IPS-20b (cell line): ENCODE results near the gene BZW2.

Source experiments
- H3K27ac ChIP-seq: one replicate; pipeline ENCODE4 v1.5.1; 2013; ENCODE audit warnings: low read length
- H3K27me3 ChIP-seq: 2 replicates; pipeline ENCODE4 v1.6.1; 2013; ENCODE audit warnings: mild to moderate bottlenecking, low read length, inconsistent platforms; ENCODE audit not compliant: insufficient read depth
- H3K36me3 ChIP-seq: 2 replicates; pipeline ENCODE4 v1.6.1; 2013; ENCODE audit warnings: low read depth, mild to moderate bottlenecking, inconsistent platforms, low read length, moderate library complexity; ENCODE audit not compliant: insufficient read depth
- H3K4me1 ChIP-seq: 2 replicates; pipeline ENCODE4 v1.6.1; 2013; ENCODE audit warnings: mild to moderate bottlenecking, control low read depth, inconsistent platforms, low read length, moderate library complexity; ENCODE audit not compliant: insufficient read depth
- H3K4me3 ChIP-seq: 2 replicates; pipeline ENCODE4 v1.5.1; 2013; ENCODE audit warnings: mild to moderate bottlenecking, low read length, inconsistent platforms
- H3K9ac ChIP-seq: 2 replicates; pipeline ENCODE4 v1.6.1; 2013; ENCODE audit warnings: low read depth, mild to moderate bottlenecking, inconsistent platforms, low read length, moderate library complexity
- H3K9me3 ChIP-seq: 2 replicates; pipeline ENCODE4 v1.6.1; 2013; ENCODE audit warnings: mild to moderate bottlenecking, low read depth, low read length, inconsistent platforms; ENCODE audit not compliant: insufficient read depth

Gene BZW2

DNA sequence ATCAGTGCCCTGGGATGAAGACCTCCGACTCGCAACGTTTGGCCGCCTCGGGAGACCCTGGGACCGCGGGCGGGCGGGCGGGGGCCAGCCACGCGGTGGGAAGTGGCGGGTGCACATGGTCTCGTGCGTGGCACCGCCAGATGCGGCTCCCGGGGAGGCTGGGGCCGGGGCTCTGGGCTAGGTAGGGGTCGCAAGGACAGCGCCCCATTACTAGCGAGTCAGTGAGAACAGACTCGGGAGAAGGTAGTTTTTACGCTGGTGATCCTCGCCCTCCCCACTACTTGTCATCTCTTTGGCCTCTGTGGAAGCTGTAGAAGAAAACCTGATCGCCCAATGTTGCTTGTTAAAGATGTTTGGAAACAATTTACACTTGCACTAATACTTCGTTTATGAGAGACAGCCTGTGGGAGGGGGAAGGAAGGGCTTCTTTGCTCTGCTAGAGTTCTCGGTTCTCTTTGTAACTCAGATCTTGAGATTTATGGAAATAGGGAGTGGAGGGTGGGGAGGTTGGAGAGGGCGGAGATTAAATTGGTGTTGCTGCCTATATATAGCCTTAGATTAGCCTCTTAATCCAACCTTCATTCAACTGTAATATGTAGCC, 591 bp downstream of the BZW2 start:
- Histone ChIP-seq H3K9me3 (no peaks in the 10 kb centered on the region), H3K4me1 (peaks cover 29% of the 10 kb centered on the region), H3K27ac (no peak overlapping the region), H3K4me3 (peak overlapping the region; percentile 95), H3K27me3 (peaks cover 11% of the 10 kb centered on the region), H3K9ac (peak overlapping the region; percentile 95), H3K36me3 (no peaks in the 10 kb centered on the region)

DNA sequence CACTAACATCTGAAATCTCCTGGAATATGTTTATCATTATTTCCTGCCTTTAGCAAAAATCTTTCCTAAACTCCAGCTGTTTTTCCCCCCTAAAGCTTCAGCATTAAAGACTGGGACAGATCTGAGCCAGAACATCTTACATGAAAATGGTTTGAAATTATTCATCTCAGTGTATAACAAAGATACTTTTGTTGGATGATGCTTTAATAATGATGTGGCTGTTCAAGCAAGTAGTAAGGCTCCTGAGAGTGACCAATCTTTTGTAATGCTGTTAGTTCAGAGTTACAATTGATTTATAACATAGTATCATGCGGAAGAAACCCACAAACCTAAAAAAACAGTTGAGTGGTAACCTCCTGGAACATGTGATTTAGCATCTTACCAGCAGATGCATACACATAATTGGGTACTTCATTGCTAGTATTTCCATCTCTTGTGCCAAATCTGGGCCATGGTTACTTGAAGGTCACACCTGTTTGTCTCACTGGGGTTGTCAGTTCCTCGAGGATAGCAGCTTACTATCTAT, 1.5 kb downstream of the BZW2 start:
- peaks cover 29% of the 10 kb centered on the region for H3K4me1 ChIP-seq
- H3K27ac ChIP-seq, result no peak overlapping the region
- peaks cover 11% of the 10 kb centered on the region for H3K27me3 ChIP-seq
- H3K36me3 ChIP-seq, result no peaks in the 10 kb centered on the region
- peak overlapping the region; percentile 95 for H3K4me3 ChIP-seq
- no peaks in the 10 kb centered on the region for H3K9me3 ChIP-seq
- H3K9ac ChIP-seq, result peak overlapping the region; percentile 88; the same call in 1 of the 2 replicates

DNA sequence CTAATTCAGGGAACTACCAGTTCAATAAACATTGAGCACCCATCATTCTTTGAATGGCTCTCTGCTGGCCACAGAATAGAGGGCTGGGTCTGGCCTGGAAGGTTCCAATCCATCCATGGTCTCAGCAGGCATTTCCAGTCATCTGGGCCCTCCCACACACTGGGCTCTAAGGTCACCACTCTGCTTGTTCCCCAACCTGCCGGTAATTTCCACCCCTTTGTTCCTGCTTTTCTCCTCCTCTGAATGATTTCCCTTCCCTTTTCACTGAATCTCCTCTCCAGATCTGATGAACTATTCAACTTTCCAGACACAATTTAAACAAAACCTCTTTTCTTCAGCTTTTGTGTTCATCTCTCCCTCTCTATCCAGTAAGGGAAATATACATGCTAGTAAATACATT, 2.6 kb downstream of the BZW2 start:
- Histone ChIP-seq H3K9me3 (no peaks in the 10 kb centered on the region), H3K36me3 (no peaks in the 10 kb centered on the region), H3K4me3 (peak overlapping the region; percentile 95), H3K27me3 (peaks cover 11% of the 10 kb centered on the region), H3K9ac (no peak overlapping the region; the same call in 1 of the 2 replicates), H3K27ac (no peak overlapping the region), H3K4me1 (peaks cover 29% of the 10 kb centered on the region)

DNA sequence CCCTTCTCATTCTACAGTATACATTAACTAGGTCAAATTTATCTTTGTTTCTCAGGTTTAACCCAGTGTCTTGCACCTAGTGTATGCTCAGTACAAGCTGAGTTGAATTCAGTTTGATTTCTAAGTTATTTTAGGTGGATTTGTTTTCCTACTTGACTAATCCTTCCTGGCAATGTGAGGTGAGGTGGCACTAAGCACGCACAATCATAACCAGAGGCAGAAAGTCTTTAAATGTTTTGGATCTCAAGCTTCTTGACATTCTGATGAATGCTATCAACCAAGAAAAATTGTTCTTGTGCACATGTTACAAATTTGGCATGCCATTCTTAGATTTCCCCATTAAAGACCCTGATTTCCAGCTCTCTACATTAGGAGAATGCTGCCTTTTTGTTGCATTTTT, 3.2 kb downstream of the BZW2 start:
- H3K4me1 ChIP-seq, result peaks cover 27% of the 10 kb centered on the region
- H3K9me3 ChIP-seq, result no peaks in the 10 kb centered on the region
- H3K27ac ChIP-seq, result no peak overlapping the region
- no peaks in the 10 kb centered on the region for H3K36me3 ChIP-seq
- 0 out of 2 replicates have a peak overlapping the region, but pooled peaks have one; percentile 95 for H3K4me3 ChIP-seq
- no peak overlapping the region for H3K9ac ChIP-seq
- H3K27me3 ChIP-seq, result peaks cover 5% of the 10 kb centered on the region

DNA sequence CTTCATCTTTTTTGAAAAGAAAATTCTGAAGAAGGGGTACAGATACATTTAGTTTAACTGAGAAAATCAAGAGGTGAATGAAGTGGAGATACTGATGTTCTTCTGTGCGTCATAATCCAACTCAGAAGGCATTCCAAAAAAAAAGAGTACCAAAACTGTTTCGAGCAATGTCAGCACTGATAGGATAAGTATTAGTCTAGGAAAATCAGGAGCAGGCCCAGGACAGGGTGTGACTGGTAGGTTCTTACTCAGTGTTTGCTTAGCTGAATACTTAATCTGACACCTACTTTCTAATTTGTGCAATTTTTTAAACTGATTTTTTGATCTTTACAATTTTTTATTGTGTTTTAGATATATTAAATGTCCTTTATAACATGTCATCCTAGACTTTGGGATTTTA, 4.3 kb downstream of the BZW2 start:
- Histone ChIP-seq H3K4me1 (peaks cover 26% of the 10 kb centered on the region), H3K9me3 (no peaks in the 10 kb centered on the region), H3K27me3 (no peaks in the 10 kb centered on the region), H3K4me3 (no peak overlapping the region), H3K9ac (no peak overlapping the region), H3K27ac (no peak overlapping the region), H3K36me3 (no peaks in the 10 kb centered on the region)

DNA sequence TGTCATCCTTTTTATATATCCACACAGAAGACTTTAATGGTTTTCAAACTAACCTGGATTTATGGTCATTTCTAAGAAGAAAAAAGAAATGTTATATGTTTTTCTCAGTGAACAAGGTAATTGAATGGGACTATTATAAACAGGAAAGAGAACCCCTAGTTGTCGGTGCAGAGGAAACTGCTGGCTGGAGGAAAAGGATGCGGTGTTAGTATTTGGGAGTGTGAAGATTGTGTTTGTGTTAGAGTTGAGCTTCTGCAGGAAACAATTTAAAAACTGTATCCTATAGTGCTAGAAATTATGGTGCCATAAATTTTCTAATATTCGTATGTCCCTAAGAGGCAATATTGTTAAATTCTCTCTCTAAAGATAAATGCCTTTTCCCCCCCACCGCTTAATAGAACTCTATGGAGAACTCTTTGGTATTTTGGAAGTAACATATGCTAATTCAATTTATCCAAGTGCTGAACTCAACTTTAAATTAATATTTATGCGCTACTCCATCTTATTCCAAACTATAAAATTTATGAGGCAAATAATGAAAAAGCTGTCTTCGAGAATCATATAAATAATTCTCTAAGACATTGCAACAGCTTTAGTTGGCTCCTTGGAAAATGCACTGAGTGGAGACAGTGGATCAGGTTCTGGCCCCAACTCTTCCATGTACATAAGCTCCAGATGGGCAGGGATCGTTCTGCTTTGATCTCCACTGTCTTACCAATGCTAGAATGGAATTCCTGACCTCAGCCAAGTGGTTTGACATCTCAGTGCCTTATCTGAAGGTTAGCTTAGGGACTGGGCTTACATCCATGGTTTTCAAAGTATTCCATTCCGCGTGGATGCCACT, 5.6 kb downstream of the BZW2 start:
- no peak overlapping the region for H3K9ac ChIP-seq
- H3K27me3 ChIP-seq, result no peaks in the 10 kb centered on the region
- peaks cover 26% of the 10 kb centered on the region for H3K4me1 ChIP-seq
- H3K9me3 ChIP-seq, result no peaks in the 10 kb centered on the region
- H3K36me3 ChIP-seq, result no peaks in the 10 kb centered on the region
- no peak overlapping the region for H3K4me3 ChIP-seq
- H3K27ac ChIP-seq, result no peak overlapping the region

DNA sequence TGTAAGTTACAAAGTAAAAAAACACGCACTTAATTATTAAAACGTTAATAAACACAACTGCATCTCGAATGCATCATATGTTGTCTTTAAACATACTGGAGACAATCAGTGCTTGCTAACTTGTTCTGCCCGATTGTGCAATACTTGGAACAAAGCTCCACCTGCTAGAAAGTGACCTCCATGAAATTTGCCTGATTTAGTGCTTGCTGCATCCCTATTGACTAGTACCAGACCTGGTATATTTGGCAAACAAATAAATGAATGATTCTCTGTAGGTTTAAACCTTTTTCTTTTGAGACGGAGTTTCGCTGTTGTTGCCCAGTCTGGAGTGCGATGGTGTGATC, 6.2 kb downstream of the BZW2 start:
- peaks cover 24% of the 10 kb centered on the region for H3K4me1 ChIP-seq
- H3K9ac ChIP-seq, result no peak overlapping the region
- H3K36me3 ChIP-seq, result no peaks in the 10 kb centered on the region
- H3K27me3 ChIP-seq, result no peaks in the 10 kb centered on the region
- no peak overlapping the region for H3K4me3 ChIP-seq
- H3K27ac ChIP-seq, result no peak overlapping the region
- no peaks in the 10 kb centered on the region for H3K9me3 ChIP-seq

DNA sequence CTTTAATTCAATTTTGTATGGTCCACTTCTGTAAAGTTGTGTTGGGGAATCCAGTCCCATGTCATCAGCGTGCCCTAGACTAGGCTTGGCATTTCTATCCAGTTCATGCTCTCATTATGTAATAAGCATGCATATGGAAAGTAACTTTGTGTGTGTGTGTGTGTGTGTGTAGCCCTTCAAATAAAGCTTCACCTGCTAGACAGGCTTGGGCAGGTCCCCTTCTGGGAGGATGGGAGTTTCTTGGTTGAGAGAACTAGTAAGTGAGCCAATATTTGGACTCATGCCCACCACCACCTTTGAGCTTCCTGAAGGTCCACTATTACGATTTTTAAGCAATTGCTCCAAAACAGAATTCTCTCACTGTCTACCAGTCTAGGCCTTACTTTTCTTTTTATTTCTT, 6.9 kb downstream of the BZW2 start:
- no peaks in the 10 kb centered on the region for H3K27me3 ChIP-seq
- no peak overlapping the region for H3K27ac ChIP-seq
- no peaks in the 10 kb centered on the region for H3K36me3 ChIP-seq
- H3K4me3 ChIP-seq, result no peak overlapping the region
- H3K9ac ChIP-seq, result no peak overlapping the region
- peaks cover 25% of the 10 kb centered on the region for H3K4me1 ChIP-seq
- no peaks in the 10 kb centered on the region for H3K9me3 ChIP-seq

DNA sequence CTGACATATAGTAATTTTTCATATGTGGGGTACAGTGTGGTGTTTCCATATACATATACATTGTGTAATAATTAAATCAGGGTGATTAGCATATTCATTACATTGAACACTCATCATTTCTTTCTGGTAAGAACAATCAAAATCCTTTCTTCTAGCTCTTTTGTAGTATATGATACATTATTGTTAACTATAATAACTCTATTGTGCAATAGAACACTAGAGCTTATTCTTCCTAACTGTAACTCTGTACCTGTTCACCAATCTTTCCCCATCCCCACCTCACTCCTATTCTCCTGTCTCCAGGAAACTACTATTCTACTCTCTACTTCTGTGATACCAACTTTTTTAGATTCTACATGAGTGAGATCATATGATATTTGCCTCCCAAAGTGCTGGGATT, 9.4 kb downstream of the BZW2 start:
- Histone ChIP-seq H3K9ac (no peak overlapping the region), H3K4me1 (peaks cover 11% of the 10 kb centered on the region; the same call in 1 of the 2 replicates), H3K4me3 (no peak overlapping the region), H3K36me3 (no peaks in the 10 kb centered on the region), H3K27ac (no peak overlapping the region), H3K27me3 (no peaks in the 10 kb centered on the region), H3K9me3 (no peaks in the 10 kb centered on the region)

DNA sequence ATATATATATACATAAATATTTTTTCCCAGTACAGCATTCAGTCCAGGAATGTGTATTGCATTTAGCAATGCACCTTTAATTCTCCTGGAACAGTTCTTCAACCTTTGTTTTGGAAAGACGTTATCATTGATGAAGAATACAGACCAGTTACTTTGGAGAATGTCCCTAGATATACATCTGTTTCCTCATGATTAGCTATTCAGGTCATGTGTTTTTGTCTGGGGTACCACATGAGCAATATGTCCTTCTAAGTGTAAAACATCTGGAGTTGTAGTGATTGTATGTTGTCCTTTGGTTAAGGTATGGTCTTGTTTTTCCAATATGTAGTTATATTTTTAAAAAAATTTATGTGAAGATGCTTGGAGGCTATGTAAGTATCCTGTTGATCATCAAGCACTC, 10.2 kb downstream of the BZW2 start:
- no peaks in the 10 kb centered on the region for H3K27me3 ChIP-seq
- no peak overlapping the region for H3K4me3 ChIP-seq
- H3K9ac ChIP-seq, result no peak overlapping the region
- H3K36me3 ChIP-seq, result no peaks in the 10 kb centered on the region
- no peaks in the 10 kb centered on the region for H3K9me3 ChIP-seq
- peaks cover 10% of the 10 kb centered on the region for H3K4me1 ChIP-seq
- H3K27ac ChIP-seq, result no peak overlapping the region

DNA sequence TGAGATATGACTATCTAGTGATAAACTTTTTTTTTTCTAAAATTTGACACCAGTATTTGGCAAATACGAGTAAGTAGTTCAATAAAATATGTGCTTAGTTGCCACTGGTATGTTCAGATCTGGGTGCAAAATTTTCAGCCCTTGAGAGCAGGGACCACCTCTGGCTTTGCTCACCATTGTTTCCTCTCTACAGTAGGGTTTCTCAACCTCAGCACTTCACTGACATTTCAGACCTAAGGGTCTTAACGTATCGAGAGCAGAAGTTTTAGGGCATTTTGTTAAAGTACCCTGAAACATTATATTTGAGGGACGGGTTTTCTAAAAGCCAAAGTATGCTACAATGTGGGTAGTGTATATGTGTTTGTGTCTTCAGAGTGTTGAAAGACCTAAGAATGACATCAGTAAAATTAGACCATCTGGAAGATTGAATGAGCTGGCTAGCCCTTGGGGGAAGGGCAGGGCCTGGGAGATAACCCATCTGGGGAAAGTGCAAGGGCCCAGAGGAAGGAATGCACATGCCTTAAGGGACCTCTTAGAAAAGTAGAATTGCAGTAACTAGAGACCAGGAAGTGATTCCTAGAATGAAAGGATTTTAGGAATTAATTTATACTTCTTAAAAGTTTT, 11.8 kb downstream of the BZW2 start:
- H3K27me3 ChIP-seq, result no peaks in the 10 kb centered on the region
- H3K4me3 ChIP-seq, result peak overlapping the region; percentile 56
- H3K4me1 ChIP-seq, result peaks cover 21% of the 10 kb centered on the region
- no peak overlapping the region for H3K9ac ChIP-seq
- H3K27ac ChIP-seq, result peak overlapping the region; percentile 28
- H3K9me3 ChIP-seq, result no peaks in the 10 kb centered on the region
- H3K36me3 ChIP-seq, result no peaks in the 10 kb centered on the region
